IPS-18a (cell line): ENCODE results near the gene DHX36.

Source experiments
- H3K27ac ChIP-seq: one replicate; pipeline ENCODE4 v1.5.1; 2013; ENCODE audit warnings: low read length
- H3K27me3 ChIP-seq: one replicate; pipeline ENCODE4 v1.6.1; 2013; ENCODE audit warnings: mild to moderate bottlenecking, low read length; ENCODE audit not compliant: control insufficient read depth, insufficient read depth
- H3K36me3 ChIP-seq: one replicate; pipeline ENCODE4 v1.6.1; 2013; ENCODE audit warnings: low read depth, low read length; ENCODE audit not compliant: control insufficient read depth
- H3K4me1 ChIP-seq: one replicate; pipeline ENCODE4 v1.6.1; 2013; ENCODE audit warnings: low read depth, low read length; ENCODE audit not compliant: control insufficient read depth
- H3K4me3 ChIP-seq: one replicate; pipeline ENCODE4 v1.5.1; 2013; ENCODE audit warnings: low read length
- H3K9ac ChIP-seq: one replicate; pipeline ENCODE4 v1.6.1; 2013; ENCODE audit warnings: mild to moderate bottlenecking, low read length, moderate library complexity
- H3K9me3 ChIP-seq: one replicate; pipeline ENCODE4 v1.6.1; 2013; ENCODE audit warnings: low read depth, low read length; ENCODE audit not compliant: control insufficient read depth

The DHX36 gene

DNA sequence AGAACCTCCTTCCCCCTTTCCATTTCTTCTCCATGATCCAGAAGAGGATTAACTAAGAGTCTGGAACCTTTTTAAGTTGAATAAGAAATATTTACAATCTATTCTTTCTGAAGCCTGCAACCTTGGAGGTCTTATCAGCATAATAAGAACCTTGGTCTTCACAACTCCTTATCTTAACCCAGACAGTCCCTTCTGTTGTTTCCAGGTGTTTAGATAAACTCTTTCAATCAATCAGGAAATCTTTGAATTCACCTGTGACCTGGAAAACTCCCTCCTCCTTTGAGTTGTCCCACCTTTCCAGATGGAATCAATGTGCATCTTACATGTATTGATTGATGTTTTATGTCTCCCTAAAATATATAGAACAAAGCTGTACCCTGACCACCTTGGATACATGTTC, 3.6 kb upstream of the DHX36 start:
- H3K27ac ChIP-seq, result no peak overlapping the region
- H3K4me3 ChIP-seq, result no peak overlapping the region
- no peaks in the 10 kb centered on the region for H3K9me3 ChIP-seq
- H3K9ac ChIP-seq, result no peak overlapping the region
- H3K27me3 ChIP-seq, result no peaks in the 10 kb centered on the region
- peaks cover 6% of the 10 kb centered on the region for H3K4me1 ChIP-seq
- no peaks in the 10 kb centered on the region for H3K36me3 ChIP-seq

DNA sequence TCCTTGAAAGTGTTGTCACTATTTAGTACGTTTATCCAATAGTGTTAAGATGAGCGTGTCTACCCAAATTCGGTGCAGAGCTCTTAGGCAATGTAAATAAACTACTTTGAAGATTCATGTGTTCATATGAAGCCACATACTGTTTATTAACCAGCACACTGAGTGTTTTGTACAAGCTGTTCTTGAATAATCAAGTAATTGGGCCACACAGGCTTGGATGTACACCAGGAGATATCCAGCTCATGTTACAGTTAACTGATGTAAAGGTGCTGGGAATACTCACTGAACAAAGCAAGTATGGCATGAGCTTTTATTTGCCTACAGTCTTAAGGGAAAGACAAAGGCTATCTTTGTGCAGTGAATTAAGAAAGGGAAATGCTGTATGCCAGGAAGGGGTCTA, 632 bp upstream of the DHX36 start:
- Histone ChIP-seq H3K4me1 (peaks cover 14% of the 10 kb centered on the region), H3K27ac (no peak overlapping the region), H3K36me3 (no peaks in the 10 kb centered on the region), H3K27me3 (no peaks in the 10 kb centered on the region), H3K9ac (peak overlapping the region; percentile 96), H3K4me3 (peak overlapping the region; percentile 93), H3K9me3 (no peaks in the 10 kb centered on the region)

DNA sequence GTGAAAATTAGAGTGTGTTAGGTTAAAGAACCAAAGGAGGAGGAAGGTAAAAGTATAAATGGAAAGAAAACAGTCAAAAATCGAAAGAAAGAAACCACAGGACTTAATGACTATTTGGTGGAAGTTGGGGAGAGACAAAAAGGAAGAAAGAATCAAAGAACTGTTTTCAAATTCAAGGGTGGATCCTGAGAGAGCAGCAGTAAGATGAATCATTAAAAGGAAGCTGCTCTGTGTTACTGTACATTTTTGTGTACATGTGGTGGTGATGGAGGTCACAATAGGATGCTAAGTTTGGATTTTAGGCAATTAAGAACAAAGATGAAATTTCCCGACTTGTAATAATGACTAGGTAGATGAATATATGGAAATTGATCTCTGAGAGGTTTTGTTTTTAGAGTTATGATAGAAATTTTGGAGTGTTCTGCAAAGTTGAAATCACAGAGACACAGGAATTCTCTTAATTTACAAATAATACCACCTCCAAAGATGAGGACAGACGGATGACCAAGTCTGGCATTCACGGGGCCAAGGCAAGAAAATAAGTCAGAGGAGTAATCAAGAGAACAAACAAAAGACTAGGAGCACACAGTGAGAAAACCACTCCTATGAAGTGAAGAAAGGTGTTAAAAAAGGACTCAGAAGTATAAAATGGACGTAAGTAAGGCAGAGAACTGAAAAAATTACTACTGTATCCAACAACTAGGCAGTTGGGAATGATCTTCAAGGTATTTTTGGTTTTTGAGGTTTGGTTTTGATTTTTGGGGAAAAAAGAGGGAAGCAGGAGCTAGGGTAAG, 7.1 kb downstream of the DHX36 start:
- H3K9ac ChIP-seq, result no peak overlapping the region
- no peaks in the 10 kb centered on the region for H3K27me3 ChIP-seq
- peaks cover 39% of the 10 kb centered on the region for H3K36me3 ChIP-seq
- peaks cover 19% of the 10 kb centered on the region for H3K4me1 ChIP-seq
- no peaks in the 10 kb centered on the region for H3K9me3 ChIP-seq
- H3K4me3 ChIP-seq, result no peak overlapping the region
- H3K27ac ChIP-seq, result no peak overlapping the region

DNA sequence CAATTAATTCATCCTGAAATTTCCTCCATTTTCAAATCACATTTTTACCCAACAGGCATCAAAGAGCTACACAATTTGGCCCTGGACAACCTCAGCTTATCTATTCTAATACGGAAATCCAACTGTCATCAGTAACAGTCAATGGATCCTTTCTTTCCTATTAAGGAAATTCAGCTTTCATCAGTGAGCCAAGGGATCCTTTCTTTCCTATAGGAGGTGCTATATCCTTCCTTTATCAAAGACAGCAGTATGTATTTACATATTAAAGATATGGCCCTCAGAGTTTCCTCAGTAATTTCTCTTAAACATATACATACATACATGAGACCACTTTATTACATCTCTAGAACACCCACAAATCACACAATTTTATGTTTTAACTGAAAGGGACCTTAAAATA, 10.1 kb downstream of the DHX36 start:
- Histone ChIP-seq H3K4me1 (peaks cover 10% of the 10 kb centered on the region), H3K27me3 (no peaks in the 10 kb centered on the region), H3K9ac (no peak overlapping the region), H3K9me3 (no peaks in the 10 kb centered on the region), H3K27ac (no peak overlapping the region), H3K4me3 (no peak overlapping the region), H3K36me3 (peaks cover 58% of the 10 kb centered on the region)

DNA sequence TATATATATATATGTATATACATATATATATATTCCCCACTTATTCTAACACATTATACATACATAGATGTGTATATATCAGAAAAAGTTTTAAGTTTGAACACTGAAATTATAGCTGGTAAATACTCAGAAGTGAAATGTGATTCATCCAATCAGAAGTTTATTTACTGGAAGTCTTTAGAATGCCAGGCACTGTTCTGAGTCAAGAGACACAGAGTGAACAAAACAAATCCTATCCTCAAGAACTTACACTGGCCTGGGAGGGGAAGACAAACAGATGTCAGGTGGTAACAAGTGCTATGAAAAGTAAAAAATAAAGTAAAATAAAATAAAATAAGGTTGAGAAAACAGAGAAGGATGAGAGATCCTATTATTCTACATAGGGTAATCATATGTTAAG, 13.4 kb downstream of the DHX36 start:
- Histone ChIP-seq H3K27me3 (no peaks in the 10 kb centered on the region), H3K4me3 (no peak overlapping the region), H3K9ac (no peak overlapping the region), H3K4me1 (no peaks in the 10 kb centered on the region), H3K27ac (no peak overlapping the region), H3K9me3 (no peaks in the 10 kb centered on the region), H3K36me3 (peaks cover 79% of the 10 kb centered on the region)

DNA sequence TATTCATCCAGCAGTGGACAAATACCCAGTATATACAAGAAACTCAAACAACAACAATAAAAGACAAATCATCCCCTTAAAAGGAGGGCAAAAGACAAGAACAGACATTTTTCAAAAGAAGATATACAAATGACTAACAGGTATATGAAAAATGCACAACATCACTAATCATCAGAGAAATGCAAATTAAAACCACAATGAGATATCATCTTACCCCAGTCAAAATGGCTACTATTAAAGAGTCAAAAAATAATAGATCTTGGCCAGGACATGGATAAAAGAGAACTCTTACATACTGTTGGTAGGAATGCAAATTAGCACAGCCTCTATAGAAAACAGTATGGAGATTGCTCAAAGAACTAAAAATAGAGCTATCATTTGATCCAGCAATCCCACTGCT, 16.9 kb downstream of the DHX36 start:
- Histone ChIP-seq H3K36me3 (peaks cover 84% of the 10 kb centered on the region), H3K4me1 (no peaks in the 10 kb centered on the region), H3K27me3 (no peaks in the 10 kb centered on the region)

DNA sequence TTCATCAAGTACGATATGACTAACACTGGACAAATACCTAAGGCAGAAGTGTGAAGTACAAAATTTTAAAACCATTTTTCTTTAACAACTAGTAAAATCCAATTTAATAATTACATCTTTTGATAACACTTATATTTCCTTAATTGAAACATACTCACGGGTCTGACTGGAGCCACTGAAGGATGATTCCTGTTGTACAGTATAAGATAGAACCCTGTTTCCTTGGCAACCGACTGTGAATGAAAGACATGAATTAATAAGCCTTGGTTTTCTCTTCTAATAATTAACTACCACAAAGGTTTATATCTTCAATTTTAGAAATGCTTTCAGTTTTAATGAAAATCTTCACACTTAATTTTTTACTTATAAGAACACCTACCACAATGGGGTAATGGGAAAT, 19.4 kb downstream of the DHX36 start:
- no peak overlapping the region for H3K27ac ChIP-seq
- no peak overlapping the region for H3K4me3 ChIP-seq
- no peaks in the 10 kb centered on the region for H3K27me3 ChIP-seq
- no peaks in the 10 kb centered on the region for H3K9me3 ChIP-seq
- peaks cover 95% of the 10 kb centered on the region for H3K36me3 ChIP-seq
- H3K9ac ChIP-seq, result no peak overlapping the region
- no peaks in the 10 kb centered on the region for H3K4me1 ChIP-seq

More for the DNA sequence above, 16.9 kb downstream of the DHX36 start:
- no peak overlapping the region for H3K27ac ChIP-seq
- no peak overlapping the region for H3K4me3 ChIP-seq
- H3K9me3 ChIP-seq, result no peaks in the 10 kb centered on the region
- H3K9ac ChIP-seq, result no peak overlapping the region

DNA sequence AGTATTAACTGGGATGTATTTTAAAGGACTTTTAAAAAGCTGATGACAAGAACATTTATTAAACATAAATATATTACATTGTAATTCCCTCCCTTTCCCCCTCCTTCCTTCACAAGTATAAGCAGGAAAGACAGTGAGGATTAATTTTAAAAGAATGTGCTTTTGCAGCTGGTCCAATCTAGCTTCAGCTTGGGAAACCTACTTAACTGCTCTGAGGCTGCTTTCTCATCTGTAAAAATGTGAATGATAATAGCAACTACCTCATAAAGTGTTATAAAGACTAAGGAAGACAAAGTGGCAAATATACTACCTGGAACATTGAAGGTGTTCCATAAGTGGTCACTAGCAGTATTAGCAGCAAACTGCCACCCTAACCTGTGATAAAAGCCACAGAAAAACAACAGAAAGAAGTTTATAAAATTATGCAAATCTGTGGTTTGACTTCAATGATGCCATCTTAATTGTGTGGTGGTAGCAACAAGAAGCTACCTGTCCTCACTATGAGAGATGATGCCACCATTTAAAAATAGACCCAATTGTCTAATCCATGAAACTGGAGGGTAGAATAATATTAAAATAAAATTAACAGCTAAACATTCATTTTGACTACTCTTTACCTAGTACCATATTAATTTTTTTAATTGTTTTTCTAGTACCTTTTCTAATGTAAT, 20.0 kb downstream of the DHX36 start:
- Histone ChIP-seq H3K4me1 (no peaks in the 10 kb centered on the region), H3K9ac (no peak overlapping the region), H3K9me3 (no peaks in the 10 kb centered on the region), H3K27ac (no peak overlapping the region), H3K36me3 (peaks cover 94% of the 10 kb centered on the region), H3K27me3 (no peaks in the 10 kb centered on the region), H3K4me3 (no peak overlapping the region)

DNA sequence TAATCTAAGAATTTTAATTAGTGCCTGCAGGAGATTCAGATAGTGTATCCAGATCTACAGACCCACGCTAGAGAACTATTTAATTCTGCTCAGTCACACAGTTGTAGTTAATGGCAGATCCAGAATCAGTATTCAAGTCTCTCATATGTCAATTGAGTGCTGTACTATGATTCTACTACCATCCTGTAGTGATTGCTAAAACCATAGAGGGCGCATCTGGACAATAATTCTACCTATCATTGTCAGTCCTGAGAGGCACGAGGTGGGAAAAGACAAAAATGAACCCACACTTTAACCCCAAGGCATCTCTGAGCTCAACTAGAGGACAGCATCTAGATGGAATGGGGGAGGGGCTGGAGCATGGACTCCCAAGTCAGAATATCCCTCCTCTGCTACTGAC, 22.7 kb downstream of the DHX36 start:
- H3K36me3 ChIP-seq, result peaks cover 86% of the 10 kb centered on the region

DNA sequence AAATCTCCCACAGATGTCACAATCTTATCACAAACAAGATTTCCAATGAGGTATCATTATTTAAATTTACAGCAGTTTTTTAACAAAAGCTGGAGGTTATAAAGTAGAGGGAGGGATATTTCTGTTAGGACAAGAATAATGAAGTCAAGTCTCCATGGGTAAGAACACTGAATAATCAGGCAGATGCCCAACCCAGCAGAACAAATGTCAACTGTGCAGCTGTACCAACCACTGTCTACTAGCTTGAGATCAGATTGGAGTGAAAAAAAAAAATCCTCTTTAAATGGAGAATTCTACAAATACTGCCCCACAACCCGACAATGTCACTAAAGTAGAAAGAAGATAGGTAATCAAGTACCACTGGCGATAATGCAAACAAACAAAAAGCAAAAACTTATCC, 30.3 kb downstream of the DHX36 start:
- H3K4me1 ChIP-seq, result no peaks in the 10 kb centered on the region
- no peaks in the 10 kb centered on the region for H3K9me3 ChIP-seq
- H3K27ac ChIP-seq, result no peak overlapping the region
- no peaks in the 10 kb centered on the region for H3K27me3 ChIP-seq
- no peak overlapping the region for H3K4me3 ChIP-seq
- H3K9ac ChIP-seq, result no peak overlapping the region
- peaks cover 78% of the 10 kb centered on the region for H3K36me3 ChIP-seq

More for the DNA sequence above, 22.7 kb downstream of the DHX36 start:
- H3K9me3 ChIP-seq, result no peaks in the 10 kb centered on the region
- no peaks in the 10 kb centered on the region for H3K4me1 ChIP-seq
- no peak overlapping the region for H3K9ac ChIP-seq
- H3K27me3 ChIP-seq, result no peaks in the 10 kb centered on the region
- no peak overlapping the region for H3K27ac ChIP-seq
- no peak overlapping the region for H3K4me3 ChIP-seq

DNA sequence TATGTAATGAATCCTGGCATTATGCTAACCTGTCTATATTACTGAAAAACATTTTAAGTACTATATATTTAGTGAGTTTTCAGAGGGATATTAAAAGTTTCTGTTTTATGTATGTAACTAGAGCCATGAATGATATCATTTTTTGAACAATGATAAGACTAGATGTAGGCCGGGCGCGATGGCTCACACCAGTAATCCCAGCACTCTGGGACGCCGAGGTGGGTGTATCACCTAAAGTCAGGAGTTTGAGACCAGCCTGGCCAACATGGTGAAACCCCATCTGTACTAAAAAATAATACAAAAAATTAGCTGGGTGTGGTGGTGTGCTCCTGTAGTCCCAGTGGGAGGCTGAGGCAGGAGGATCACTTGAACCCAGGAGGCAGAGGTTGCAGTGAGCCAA, 34.1 kb downstream of the DHX36 start:
- Histone ChIP-seq H3K27ac (no peak overlapping the region), H3K9me3 (no peaks in the 10 kb centered on the region), H3K9ac (no peak overlapping the region), H3K4me1 (no peaks in the 10 kb centered on the region), H3K27me3 (no peaks in the 10 kb centered on the region), H3K36me3 (peaks cover 86% of the 10 kb centered on the region), H3K4me3 (no peak overlapping the region)

DNA sequence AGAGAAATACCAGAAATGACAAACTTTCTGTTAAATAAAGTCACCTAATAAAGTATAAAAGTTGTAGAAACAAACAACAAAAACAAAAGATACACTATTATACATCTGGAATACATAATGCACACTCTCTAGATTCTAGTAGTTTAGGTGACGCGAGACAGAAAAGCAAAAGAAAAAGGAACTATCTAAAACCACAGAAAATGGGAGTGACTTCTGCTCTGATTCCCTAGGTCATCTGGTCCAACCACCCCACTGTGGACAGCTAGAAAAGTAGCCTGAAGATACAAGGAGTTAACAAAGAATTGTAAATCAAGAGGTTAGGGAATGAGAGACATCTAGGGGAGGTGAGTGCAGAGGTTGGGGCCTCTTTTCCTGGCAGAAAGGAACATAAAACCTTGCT, 39.1 kb downstream of the DHX36 start:
- H3K27me3 ChIP-seq, result no peaks in the 10 kb centered on the region
- H3K4me3 ChIP-seq, result no peak overlapping the region
- peaks cover 91% of the 10 kb centered on the region for H3K36me3 ChIP-seq
- H3K27ac ChIP-seq, result no peak overlapping the region
- H3K4me1 ChIP-seq, result no peaks in the 10 kb centered on the region
- no peaks in the 10 kb centered on the region for H3K9me3 ChIP-seq
- H3K9ac ChIP-seq, result no peak overlapping the region
